Measurements from ENCODE around the gene C4orf54.

The C4orf54 gene

DNA sequence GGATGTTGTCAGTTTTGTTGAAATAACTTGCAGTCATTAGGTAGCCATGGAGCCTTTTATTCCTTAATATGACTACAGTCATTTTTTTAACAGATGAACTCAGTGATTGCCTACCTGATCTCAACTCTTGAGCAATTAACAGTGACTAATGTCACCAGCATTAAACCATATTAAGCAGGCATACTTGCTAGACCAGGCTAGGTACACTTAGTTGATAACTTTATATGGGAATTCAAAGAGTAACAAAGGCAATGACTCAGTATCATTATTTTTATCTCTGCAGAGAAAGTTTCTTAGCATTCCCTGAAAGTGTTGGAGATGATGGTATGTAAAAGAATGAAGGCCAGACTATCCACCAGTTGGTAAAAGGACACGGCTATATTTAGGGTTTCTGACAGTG is at the start of gene C4orf54:
Gene C4orf54, minus strand, starts transcription at position 31 of the 400 bp plus-strand sequence. CDS start 3,180 bp downstream, outside the sequence.
- DNase-seq: no peak

DNA sequence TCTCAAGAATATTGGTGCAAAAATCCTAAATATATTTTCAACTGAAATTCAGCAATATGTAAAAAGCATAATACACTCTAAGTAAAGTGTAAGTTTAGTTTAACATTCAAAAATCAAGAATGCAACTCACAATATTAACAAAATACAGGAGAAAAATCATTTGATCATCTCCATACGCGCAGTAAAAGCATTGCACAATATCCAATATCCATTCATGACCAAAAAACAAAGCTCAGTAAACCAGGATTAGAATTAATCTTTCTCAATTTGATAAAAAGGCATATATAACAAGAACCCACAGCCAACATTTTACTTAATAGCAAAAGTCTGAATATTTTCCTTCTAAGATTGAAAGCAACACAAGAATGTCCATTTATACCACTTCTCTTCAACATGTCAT is 48.3 kb upstream of the C4orf54 start:
- DNase-seq: no peak

DNA sequence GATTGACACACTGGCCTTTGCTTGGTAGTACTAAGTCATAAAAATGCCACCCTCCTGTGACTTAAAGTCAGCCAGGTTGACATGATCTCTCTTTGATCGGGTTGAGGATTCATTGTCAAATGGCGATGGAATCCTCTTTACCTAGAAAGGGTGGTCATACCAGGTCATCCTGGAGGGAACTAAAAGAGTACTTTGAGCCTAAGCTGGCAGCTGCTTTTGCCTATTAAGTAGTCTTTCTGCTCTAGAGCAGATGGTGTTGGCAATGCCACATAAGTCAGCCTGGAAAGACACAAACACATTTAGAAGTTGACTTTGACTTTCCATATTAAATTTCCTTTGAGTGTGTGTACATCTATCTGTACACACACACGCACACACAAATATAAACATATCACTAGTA is 39.2 kb upstream of the C4orf54 start:
- no peak for DNase-seq

DNA sequence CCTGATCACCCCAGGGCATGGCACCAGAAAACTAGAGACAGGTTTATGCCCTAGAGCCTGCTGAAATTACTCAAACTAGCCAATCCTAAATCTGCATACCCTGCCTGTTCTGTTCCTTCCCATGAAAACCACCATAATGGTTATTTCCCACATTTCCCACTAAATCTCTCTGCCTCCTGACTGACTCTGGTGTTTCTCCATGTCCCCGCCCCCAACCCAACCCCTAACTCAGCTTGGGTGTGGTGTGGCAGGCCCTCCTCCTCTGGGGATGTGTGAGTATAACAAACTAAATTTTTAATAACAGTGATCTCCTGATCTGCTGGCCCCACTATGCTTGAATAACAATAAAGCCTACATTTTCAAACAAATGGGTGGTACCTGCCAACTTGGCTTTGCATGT is 35.5 kb upstream of the C4orf54 start:
- no peak for DNase-seq

DNA sequence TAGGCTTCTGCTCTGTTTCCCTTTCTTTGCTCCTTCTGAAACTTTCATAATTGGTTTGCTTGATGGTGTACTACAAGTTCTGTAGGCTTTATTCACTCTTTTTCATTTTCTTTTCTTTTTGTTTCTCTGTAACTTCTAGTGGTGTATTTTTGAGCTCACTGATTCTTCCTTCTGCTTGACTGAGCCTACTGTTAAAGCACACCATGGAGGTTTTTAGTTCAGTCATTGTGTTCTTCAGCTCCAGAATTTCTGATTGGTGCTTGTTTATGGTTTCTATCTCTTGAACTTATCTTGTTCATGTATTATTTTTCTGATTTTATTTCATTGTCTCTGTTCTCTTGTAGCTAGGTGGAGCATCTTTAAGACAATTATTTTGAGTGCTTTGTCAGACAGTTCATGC is 33.4 kb upstream of the C4orf54 start:
- DNase-seq: no peak

DNA sequence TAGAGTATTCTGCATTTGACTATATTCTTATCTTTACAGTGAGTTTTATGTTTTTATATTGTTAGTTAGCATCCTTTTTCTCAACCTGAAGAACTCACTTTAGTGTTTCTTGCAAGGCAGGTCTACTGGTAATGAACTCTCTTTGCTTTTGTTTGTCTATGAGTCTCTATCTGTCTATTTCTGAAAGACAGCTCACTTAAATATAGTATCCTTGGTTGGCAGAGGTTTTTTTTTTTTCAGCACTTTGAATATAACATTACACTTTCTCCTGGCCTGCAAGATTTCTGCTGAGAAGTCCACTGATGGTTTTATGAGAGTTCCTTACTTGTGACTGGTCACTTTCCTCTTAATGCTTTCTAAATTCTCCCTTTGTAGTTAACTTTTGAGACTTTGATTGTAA is 32.8 kb upstream of the C4orf54 start:
- DNase-seq: no peak

DNA sequence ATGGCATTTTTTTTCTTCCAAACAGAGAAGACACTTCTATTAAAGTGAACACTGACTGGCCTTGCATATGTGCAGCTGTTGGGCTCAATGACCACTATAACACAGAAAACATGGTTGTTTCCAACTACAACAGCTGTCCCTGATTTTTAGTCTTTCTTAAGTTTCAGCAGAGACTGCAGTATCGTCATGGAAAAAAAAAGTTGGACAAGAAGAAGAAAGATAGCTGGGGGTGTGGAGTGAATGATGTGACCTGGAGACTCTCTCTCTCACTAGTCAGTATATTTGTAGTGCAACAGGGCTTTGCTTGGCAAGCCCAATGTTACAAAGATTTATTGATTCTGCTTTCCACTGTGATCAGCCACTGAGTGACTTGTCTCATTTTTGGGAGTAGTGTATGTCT is 29.5 kb upstream of the C4orf54 start:
- no peak for DNase-seq

DNA sequence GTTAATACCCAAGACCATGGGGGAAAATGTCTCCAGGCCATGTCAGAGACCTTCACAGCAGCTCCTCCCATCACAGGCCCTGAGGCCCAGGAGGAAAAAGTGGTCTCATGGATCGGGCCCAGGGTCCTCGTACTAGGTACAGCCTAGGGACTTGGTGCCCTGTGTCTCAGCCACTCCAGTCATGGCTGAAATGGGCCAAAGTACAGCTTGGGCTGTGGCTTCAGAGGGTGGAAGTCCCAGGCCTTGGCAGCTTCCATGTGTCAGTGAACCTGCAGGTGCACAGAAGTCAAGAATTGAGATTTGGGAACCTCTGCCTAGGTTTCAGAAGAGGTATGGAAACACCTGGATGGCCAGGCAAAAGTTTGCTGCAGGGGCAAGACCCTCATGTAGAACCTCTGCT is 27.6 kb upstream of the C4orf54 start:
- DNase-seq: no peak

DNA sequence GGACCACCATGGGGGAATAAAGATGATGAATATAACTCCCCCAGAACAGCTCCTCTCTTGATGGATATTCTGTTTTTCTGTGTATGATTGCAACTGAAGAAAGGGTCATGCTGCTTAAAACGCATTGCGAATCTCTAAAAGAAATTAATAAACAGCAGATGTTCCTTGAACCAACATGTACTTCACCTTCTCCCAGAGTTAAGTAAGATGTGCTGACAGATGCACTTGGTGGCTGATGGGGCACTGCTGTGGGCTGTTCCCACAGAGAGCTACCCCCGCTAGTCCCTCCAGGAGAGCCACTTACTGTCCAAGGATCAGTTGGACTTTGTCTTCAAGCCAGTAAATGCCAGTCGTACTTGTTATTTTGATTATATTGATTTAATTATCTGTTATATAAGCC is 26.3 kb upstream of the C4orf54 start:
- DNase-seq: no peak

DNA sequence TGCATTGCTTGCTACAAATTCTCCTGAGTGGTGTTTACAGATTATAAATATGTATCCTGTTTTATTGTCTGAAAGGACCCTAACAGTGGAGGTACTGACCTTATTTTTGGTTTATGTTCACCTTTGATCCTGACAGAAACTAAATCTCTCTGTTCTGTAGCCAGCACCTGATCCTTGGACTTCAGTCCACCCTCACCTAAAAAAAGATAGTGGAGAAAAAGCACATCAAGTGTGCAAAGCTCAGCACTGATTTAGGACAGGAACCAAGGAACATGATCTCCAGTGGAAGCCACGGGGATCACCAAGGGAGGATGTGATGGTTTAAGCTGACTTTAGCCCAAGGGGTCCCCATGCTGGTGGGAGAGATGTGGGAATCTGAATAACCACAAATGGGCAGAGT is 22.3 kb upstream of the C4orf54 start:
- DNase-seq: no peak

DNA sequence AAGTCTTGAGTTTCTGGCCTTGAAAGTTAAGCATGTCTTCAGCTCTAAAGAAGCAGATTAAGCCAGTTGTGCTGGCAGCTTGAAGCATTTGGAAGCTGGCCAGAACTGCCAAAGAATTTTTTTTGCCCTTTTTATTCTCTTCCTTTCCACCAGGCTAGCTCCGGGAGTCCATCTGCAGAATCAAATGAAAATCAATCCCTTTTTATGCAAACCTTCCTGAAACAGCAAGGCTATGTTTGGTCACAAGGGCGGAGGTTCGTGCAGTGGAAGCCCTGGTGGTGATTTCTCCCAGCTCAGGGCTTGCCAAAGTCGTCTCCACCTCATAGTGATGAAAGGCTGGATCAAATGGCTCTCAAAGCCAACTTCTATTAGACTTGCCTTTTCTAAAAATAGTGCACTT is 21.6 kb upstream of the C4orf54 start:
- DNase-seq: no peak

DNA sequence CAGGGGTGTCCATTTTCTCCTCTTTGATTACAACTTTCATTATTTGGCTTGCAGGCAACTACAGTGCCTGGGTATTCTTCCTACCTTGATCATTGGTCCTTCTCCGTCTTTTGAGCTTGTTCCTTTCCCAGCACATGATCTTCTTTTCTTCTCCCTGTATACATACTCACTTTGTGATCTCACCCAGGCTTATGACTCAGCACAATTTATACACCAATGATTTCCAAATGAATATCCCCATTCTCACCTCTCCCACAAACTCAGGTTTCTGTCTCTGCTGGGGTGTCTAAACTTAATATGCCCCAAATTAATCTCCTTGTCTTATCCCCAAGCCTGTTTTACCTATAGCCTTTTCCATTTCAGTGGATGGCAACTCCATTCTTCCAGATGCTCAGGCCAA is 19.5 kb upstream of the C4orf54 start:
- DNase-seq: no peak

DNA sequence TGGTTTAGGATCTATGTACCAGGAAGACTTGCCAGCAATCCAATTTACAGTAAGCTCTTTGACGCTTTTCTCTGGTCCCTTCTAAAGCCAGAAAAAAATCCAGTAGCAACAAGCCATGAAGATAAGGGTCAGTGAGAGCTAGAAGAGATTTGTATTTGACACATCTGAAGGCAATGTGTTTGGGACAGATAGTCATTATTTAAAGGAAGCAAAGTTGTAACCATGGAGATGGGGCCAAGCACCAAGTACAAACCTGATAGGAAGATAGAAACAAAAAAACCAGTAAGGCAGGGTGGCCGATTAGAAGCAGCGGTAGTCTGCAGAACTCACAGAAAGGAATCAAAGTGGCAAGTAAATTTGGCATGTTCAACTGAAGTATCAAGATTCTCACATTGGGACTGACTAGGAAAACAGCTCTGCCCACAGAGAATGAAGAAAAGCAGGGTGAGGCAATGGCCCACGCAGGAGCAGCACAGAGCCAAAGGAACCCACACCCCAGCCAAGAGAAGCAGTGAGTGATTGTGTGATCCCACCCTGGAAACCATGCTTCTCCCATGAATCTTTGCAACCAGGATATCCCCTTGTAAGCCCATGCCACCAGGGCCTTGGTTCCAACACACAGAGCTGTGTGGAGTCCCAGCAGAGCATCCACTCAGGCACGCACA is 12.9 kb upstream of the C4orf54 start:
- DNase-seq: no peak

DNA sequence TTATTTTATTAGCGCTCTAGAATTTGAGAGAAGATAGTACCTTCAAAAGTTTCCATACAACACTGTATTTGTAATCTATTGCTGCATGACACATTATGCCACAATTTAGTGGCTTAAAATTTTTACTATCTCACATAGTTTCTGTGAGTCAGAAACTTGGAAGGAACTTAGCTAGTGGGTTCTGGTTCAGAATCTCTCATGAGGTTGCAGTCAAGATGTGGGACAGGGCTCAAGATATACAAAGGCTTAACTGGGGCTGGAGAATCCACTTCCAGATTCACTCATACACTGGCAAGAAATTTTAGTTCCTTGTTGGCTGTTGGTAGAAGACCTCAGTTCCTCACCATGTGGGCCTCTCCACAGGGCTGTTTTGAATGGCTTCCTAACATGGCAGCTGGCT is 11.5 kb upstream of the C4orf54 start:
- DNase-seq: no peak

DNA sequence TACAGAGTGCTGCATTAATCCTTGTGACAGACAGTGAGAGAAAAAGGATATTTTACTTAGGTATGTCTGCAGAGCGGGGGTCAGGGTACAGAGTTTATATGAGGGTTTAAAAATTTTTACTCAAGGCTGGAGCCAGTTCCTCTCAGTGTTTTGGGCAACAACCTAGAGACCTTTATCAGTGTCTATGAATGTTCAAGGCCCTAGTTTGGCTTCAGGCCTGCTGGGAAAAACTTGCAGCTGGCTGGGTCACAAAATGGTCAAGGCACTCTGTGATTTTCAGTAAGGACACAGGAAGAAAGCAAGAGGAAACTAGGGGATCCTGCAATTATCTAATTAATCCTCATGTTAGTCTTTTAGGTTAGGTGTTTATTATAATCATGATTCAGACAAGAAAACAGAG is 10.8 kb upstream of the C4orf54 start:
- no peak for DNase-seq

DNA sequence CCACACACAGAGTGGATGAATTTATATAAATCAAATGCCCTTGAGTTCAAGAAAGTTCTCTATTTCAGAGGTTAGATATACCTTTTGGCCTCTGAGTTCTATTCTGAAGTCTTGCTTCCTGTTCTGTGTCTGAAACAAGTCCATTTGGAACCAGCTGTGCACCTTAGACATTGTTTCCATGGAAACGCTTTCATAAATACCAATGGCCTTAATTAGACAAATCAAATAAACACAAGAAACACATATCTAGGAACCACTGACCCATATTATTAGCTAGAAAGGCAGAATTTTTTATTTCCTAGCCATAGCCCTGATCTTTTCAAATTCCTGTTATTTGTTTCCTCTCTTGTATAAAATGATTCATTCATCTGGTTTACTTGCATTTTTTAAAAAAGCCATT is 8.4 kb upstream of the C4orf54 start:
- DNase-seq: no peak

DNA sequence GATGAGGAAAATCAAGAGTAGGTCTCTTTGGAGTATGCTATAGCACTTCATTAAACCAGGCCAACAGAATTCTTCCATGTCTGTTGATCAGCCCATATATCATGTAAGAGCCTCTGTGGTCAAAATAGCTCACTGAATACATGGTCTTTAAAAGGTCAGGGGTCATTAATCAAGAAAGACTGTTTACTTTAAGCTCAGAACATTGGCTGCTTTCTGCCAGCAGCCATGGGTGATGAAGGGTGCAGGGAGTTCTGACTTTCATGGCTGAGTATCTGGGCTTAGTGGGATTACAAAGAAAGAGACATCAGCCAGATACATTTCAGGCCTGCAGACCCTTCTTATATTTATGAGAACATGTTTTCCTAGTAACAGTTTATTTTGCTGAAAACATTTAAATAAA is 7.1 kb upstream of the C4orf54 start:
- DNase-seq: no peak

DNA sequence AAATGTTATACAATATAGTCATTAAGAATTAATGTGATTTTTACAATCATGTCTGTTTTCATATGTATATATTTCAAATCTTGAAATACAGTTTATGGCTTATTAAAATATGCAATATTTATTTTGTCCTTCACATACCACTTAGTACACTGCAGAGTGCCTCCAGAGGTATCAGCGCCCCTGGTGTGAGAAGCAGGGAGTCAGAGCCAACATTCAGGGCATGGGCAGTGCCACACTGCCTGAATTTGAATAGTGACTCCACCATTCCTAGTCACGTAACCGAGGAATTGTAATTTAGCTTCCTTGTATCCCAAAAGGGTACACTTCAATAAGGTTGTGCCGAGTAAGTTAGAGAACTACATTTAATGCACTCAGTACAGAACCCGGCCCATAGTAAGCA is 4.3 kb upstream of the C4orf54 start:
- no peak for DNase-seq

DNA sequence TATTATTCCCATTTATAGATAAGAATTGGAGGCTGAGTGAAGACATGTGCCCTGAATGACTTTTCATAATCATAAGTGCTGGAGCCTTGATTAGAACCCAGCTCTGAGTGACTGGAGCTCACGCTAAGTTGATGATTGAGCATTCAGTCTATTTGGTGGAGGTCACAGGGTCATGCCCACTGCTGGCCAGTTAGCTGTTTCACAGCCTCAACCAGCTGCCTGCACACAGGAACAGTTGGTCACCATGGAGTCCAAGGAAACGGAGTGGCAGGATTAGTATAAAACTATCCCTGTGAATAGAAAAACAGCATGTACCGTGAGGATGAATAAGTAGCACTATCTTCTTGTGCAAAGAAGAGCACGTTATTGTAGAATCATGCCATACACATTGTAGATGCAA is 1.0 kb upstream of the C4orf54 start:
- no peak for DNase-seq

DNA sequence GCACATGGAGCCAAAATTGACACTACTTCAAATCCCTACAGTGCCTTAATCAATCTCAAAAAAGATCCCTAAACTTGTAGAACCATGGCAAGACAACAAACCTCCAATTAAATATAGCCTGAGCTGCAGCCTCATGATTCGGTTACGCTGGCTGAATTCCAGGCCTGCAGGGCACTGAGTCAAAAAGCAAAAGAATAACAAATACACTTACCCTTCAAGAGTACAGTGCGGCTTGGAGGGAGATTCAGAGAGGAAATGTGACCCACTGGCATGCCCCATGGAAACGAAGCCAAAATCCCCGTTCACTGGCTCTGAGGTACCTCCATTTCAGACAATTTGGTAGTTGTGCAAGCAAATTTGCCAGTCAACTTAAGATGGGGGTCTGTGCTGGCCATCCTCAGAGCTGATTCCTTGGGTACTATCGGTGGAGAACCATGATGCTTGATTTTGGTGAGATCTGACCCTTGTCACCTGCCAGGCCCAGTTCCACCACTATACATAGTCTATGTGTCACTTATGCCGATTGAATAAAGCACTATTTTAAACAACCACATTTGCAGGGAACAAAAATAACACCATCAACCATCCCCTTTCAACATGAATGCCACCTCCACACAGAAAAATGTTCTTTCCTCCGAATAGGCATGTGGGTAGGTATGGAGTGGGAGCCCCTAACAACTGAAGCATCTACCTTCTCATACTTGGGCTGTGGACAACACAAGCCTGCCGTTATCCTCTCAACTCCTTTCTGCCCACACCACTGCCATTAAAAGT is 2.1 kb downstream of the C4orf54 start:
- DNase-seq: no peak

DNA sequence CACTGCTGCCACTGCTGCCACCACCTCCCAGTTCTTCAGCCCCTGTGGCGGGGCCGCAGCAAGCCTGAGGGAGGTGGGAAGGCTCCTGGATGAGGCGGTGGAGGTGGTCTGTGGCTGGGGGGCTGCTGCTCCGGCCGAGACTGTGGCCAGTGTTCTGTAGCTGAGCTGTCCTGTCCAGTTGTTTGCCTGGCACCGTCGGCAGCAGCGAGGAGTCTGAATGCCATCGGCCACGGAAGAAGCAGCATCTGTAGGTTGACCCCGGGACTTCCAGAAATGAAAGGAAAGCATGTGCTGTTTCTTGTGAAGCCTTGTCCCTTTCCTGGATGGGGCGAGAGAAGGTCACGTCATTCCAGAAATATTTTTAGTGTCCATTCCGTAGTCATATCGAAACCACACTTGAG is 3.3 kb downstream of the C4orf54 start:
- no peak for DNase-seq

DNA sequence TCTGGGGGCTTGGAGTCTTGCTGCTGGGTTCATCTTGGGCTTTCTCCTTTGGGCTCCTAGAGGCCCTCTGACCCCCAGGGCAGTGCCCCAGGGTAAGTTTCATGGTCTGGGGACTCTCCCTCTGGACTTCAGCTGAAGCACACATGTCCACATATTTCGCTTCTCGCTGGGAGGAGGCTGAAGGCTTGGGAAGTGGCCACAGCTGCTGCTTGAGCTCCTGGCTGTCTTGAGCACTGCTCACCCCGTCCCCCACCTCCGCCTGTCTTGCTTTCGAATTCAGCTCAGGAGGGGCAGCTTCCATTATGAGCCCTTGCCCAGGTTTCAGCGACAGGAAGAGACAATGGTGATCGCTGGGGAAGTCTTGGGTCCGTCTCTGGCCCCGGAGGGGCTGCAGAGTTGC is 3.7 kb downstream of the C4orf54 start:
- DNase-seq: no peak

DNA sequence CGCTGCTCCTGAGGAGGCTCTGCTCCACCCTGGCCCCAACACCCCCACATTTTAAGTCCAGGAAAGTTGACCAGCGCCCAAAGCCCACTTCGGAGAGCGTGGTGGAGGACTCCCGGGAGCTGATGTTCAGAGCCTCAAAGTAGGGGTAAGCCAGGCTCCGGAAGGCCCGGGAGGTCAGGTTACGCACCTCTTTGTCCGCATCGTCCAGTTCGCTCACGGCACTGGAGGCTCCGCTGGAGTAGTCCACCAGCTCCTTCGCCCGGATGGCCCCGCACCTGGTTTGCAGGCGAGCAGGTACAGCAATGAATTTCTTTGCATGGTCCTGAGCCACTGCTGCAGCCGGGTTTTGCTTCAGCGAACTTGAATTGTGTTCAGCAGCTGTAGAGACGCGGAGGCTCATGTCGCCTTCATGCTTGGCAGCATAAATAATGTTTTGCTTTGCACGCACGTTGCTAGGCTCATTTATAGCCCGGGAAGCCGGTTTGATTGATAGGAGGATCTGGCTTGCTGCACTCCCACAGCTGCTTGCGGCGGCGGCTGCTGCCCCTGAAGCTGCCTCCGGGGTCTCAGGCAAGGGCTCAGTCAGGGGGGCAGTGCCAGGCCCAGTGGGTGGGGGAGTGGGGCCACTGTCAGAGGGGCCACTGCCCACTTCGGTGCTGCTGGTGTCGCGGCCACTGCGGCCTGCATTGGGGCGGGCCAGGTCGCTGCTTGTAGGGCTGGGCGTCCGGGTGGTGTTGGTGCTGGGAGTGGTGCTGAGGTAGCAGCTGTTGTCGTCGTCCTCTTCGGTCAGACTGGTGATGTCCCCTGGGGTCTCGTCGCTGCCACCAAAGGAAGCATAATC is 4.8 kb downstream of the C4orf54 start:
- DNase-seq: no peak

Measured in CD4-positive, alpha-beta T cell treated with Interleukin-10 for 1 hour (primary cell).